SK-N-SH (cell line): ENCODE results near the gene DNAJC16. TPM values are rescaled to one million over a fixed set of nuclear protein-coding genes. Genes with fewer than 3 reads are reported as not detected.

Experiments
- polyA plus RNA-seq, 3 experiments: library from polyadenylated mRNA; depleted of rRNA; stranded (reverse); fragments of >200 nt; gene quantifications; 2 replicates each; pipeline ENCODE4 v1.2.3, GENCODE V29; 2012
- small RNA-seq, 7 experiments: library from RNA; depleted of rRNA; stranded (forward); fragments of <200 nt; gene quantifications; one replicate each; pipeline ENCODE3, GENCODE V24; 2012

The DNAJC16 gene
- polyA plus RNA-seq, 1 of the 3 experiments (the other 2 are of a cell fraction): 8.4 TPM

Small RNA genes within 50 kb of the gene (small RNA-seq; reads per million reads assigned to genes)
- gene CD24P1 (0 reads per million in 7 experiments), gene RNU7-179P (0 reads per million in 7 experiments), gene SCARNA21B (0 to 5.0 (median 0) reads per million in 7 experiments)

Other genes starting within 250 kb of the DNAJC16 start
- 45.1 and 59.8 TPM in 2 replicates for gene EFHD2, start 117.0 kb upstream of the DNAJC16 start, polyA plus RNA-seq (2012; rRNA removed)
- gene CTRC, start 88.4 kb upstream of the DNAJC16 start, polyA plus RNA-seq (2012; rRNA removed): 0.26 and 0.67 TPM in 2 replicates
- not detected in 2 replicates for gene CELA2A, start 70.1 kb upstream of the DNAJC16 start, polyA plus RNA-seq (2012; rRNA removed)
- gene CELA2B, start 50.7 kb upstream of the DNAJC16 start, polyA plus RNA-seq (2012; rRNA removed): not detected in 2 replicates
- 16.9 and 19.2 TPM in 2 replicates for gene CASP9, start 2.6 kb upstream of the DNAJC16 start, polyA plus RNA-seq (2012; rRNA removed)
- 0.60 and 0.66 TPM in 2 replicates for gene AGMAT, start 58.2 kb downstream of the DNAJC16 start, polyA plus RNA-seq (2012; rRNA removed)
- 2.8 and 3.4 TPM in 2 replicates for gene DDI2, start 90.6 kb downstream of the DNAJC16 start, polyA plus RNA-seq (2012; rRNA removed)
- gene PLEKHM2, start 157.5 kb downstream of the DNAJC16 start, polyA plus RNA-seq (2012; rRNA removed): 37.0 and 38.9 TPM in 2 replicates
- 1.2 and 1.4 TPM in 2 replicates for gene SLC25A34, start 209.4 kb downstream of the DNAJC16 start, polyA plus RNA-seq (2012; rRNA removed)
- not detected in 2 replicates for gene TMEM82, start 215.7 kb downstream of the DNAJC16 start, polyA plus RNA-seq (2012; rRNA removed)
- 89.8 and 93.8 TPM in 2 replicates for gene FBLIM1, start 231.9 kb downstream of the DNAJC16 start, polyA plus RNA-seq (2012; rRNA removed)